Measurements from ENCODE around the gene CENPS. TPM values are rescaled to one million over a fixed set of nuclear protein-coding genes. Genes with fewer than 3 reads are reported as not detected.

CENPS gene
- total and polyA plus RNA-seq, 9 of the 15 experiments (the other 6 are each of a cell fraction or from before 2014, with no cell fraction given): 10.2 to 36.0 (median 26.0) TPM

DNA sequence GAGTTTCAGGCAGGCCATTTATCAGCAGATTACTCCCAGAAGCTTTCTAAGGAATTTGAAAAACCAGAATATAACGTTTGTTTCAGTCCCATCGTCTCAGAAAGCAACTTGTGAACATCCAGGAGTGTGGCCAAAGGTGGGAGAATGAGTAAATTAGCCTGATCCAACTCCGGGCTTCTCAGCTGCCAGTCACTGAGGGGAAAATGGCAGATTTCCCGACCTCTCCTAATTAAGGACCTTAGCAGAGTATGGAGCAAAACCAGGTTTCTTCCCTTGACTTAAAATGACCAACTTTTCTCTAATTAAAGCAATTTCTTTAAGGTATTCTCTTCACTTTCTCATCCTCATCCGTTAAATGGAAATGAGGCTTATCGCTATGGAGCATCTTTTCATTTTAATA is 20.6 kb downstream of the CENPS start:
- Histone ChIP-seq H3K27ac (ENCODE audit: extremely low read depth, low read depth, low read length) (no peak overlapping the region), H3K4me1 (replicated peaks in 1 of 2; ENCODE audit: control insufficient read depth in 2 of 2, insufficient read depth in 2 of 2, low read length in 2 of 2) (peaks cover 0 to 7% of the 10 kb centered on the region in 2 experiments; a peak in 1 of 5 replicates), H3K27me3 (ENCODE audit: control insufficient read depth in 2 of 2, insufficient read depth in 2 of 2, low read length in 2 of 2) (no peaks in the 10 kb centered on the region), H2AFZ (ENCODE audit: low read depth, low read length) (no peak overlapping the region), H3K4me2 (ENCODE audit: insufficient read depth, low read length) (no peak overlapping the region), H3K9ac (ENCODE audit: insufficient read depth in 1 of 2, low read depth in 2 of 2, low read length in 2 of 2) (no peak overlapping the region), H3K9me1 (ENCODE audit: control insufficient read depth, insufficient read depth, low read length) (no peaks in the 10 kb centered on the region), H3K79me2 (ENCODE audit: control insufficient read depth, insufficient read depth, low read length) (no peaks in the 10 kb centered on the region), H3K9me3 (replicated peaks; ENCODE audit: control insufficient read depth, insufficient read depth, low read depth, low read length) (no peaks in the 10 kb centered on the region; the same call in 1 of the 2 replicates), H4K20me1 (replicated peaks; ENCODE audit: control insufficient read depth, insufficient read depth, low read length) (no peaks in the 10 kb centered on the region), H3K36me3 (ENCODE audit: control insufficient read depth, insufficient read depth, low read length) (no peaks in the 10 kb centered on the region; the same call in 2 of the 3 replicates), H3K4me3 (no peak overlapping the region)
- in situ Hi-C loops (cut with MboI): no loop called here
- ATAC-seq (no peak), FAIRE-seq (no peak), DNase-seq (ENCODE audit: extremely low read depth in 1 of 4, low spot score in 3 of 4) (no peak)
- ChIA-PET POLR2A (interaction anchor here (2.9 kb wide), 1 partner anchor 17 kb away, joined by 9 read pairs; no protein-coding TSS in a partner anchor), CTCF (ENCODE audit: low intra/inter-chr PET ratio) (no interaction called here)
- BruUV-seq (replicated peaks): no TSS peak
- TF ChIP-seq, protein P1, sequence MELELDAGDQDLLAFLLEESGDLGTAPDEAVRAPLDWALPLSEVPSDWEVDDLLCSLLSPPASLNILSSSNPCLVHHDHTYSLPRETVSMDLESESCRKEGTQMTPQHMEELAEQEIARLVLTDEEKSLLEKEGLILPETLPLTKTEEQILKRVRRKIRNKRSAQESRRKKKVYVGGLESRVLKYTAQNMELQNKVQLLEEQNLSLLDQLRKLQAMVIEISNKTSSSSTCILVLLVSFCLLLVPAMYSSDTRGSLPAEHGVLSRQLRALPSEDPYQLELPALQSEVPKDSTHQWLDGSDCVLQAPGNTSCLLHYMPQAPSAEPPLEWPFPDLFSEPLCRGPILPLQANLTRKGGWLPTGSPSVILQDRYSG (tag; conservative IDR thresholded peaks at IDR 0.05; ENCODE audit: low read depth): no peak
- TF ChIP-seq, protein P2, sequence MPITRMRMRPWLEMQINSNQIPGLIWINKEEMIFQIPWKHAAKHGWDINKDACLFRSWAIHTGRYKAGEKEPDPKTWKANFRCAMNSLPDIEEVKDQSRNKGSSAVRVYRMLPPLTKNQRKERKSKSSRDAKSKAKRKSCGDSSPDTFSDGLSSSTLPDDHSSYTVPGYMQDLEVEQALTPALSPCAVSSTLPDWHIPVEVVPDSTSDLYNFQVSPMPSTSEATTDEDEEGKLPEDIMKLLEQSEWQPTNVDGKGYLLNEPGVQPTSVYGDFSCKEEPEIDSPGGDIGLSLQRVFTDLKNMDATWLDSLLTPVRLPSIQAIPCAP (CRISPR knock-in tag; IDR thresholded peaks at IDR 0.05; ENCODE audit: borderline replicate concordance): no peak
- TF ChIP-seq SREBF2 (CRISPR knock-in tag; IDR thresholded peaks at IDR 0.05) (no peak), TFAM (CRISPR knock-in tag; conservative IDR thresholded peaks at IDR 0.05) (no peak)
- TF ChIP-seq, protein P3, sequence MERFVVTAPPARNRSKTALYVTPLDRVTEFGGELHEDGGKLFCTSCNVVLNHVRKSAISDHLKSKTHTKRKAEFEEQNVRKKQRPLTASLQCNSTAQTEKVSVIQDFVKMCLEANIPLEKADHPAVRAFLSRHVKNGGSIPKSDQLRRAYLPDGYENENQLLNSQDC (CRISPR knock-in tag; IDR thresholded peaks at IDR 0.05): no peak
- intact Hi-C loops (cut with micrococcal nuclease): no loop called here
- 39% methylated on average over 6 of the region's 6 CpGs for WGBS (ENCODE audit: insufficient coverage, low coverage, missing lambda C conversion rate)

Data from K562 (cell line).